H9 (cell line): ENCODE data around the gene FSTL4. TPM values are rescaled to one million over a fixed set of nuclear protein-coding genes. Genes with fewer than 3 reads are reported as not detected.

Experiments used
- DNase-seq: peaks from one replicate; pipeline ENCODE4 v3.0.0-alpha.2; 2017
- H2AFZ ChIP-seq: one replicate; pipeline ENCODE4 v1.6.1; 2013; ENCODE audit warnings: mild to moderate bottlenecking, low read length, control low read depth, moderate library complexity
- H2AK5ac ChIP-seq: 2 replicates; pipeline ENCODE4 v1.6.1; 2013; ENCODE audit warnings: low read length, control low read depth, mixed read lengths; ENCODE audit not compliant: insufficient read length
- H2BK120ac ChIP-seq: one replicate; pipeline ENCODE4 v1.6.1; 2013; ENCODE audit warnings: low read depth, mild to moderate bottlenecking, low read length, control low read depth, inconsistent platforms; ENCODE audit not compliant: poor library complexity, severe bottlenecking
- H2BK12ac ChIP-seq: 2 replicates; pipeline ENCODE4 v1.6.1; 2013; ENCODE audit warnings: low read length, control low read depth, mixed read lengths, low read depth; ENCODE audit not compliant: insufficient read length
- H2BK15ac ChIP-seq: 2 replicates; pipeline ENCODE4 v1.6.1; 2013; ENCODE audit warnings: low read depth, low read length, control low read depth
- H2BK20ac ChIP-seq: one replicate; pipeline ENCODE4 v1.6.1; 2013; ENCODE audit warnings: low read depth, mild to moderate bottlenecking, low read length, control low read depth, inconsistent platforms; ENCODE audit not compliant: poor library complexity, severe bottlenecking
- H2BK5ac ChIP-seq: 2 replicates; pipeline ENCODE4 v1.6.1; 2013; ENCODE audit warnings: low read length, control low read depth, mixed read lengths; ENCODE audit not compliant: insufficient read length
- H3K14ac ChIP-seq: 2 replicates; pipeline ENCODE4 v1.6.1; 2013; ENCODE audit warnings: low read length, control low read depth; ENCODE audit not compliant: insufficient read depth
- H3K18ac ChIP-seq: 2 replicates; pipeline ENCODE4 v1.6.1; 2013; ENCODE audit warnings: low read depth, mild to moderate bottlenecking, mixed read lengths, low read length, control low read depth; ENCODE audit not compliant: insufficient read length
- H3K23ac ChIP-seq: 2 replicates; pipeline ENCODE4 v1.6.1; 2013; ENCODE audit warnings: low read length, control low read depth, mixed read lengths, low read depth; ENCODE audit not compliant: insufficient read length
- H3K23me2 ChIP-seq: 2 replicates; pipeline ENCODE4 v1.6.1; 2013; ENCODE audit warnings: low read depth, mild to moderate bottlenecking, mixed read lengths, low read length, control low read depth; ENCODE audit not compliant: insufficient read length, poor library complexity, severe bottlenecking
- H3K27ac ChIP-seq: 2 replicates; pipeline ENCODE4 v1.5.1; 2013; ENCODE audit warnings: low read length, control low read depth, mixed read lengths, low read depth; ENCODE audit not compliant: insufficient read length
- H3K27me3 ChIP-seq: 2 replicates; pipeline ENCODE4 v1.6.1; 2013; ENCODE audit warnings: low read length, control low read depth, inconsistent platforms; ENCODE audit not compliant: insufficient read depth
- H3K4ac ChIP-seq: 2 replicates; pipeline ENCODE4 v1.6.1; 2013; ENCODE audit warnings: low read depth, mild to moderate bottlenecking, control low read depth, inconsistent platforms, low read length, moderate library complexity
- H3K4me1 ChIP-seq: 2 replicates; pipeline ENCODE4 v1.6.1; 2013; ENCODE audit warnings: low read length, control low read depth, inconsistent platforms; ENCODE audit not compliant: insufficient read depth
- H3K4me2 ChIP-seq: 2 replicates; pipeline ENCODE4 v1.6.1; 2013; ENCODE audit warnings: low read length, control low read depth, mixed read lengths; ENCODE audit not compliant: insufficient read length, insufficient read depth
- H3K56ac ChIP-seq: 2 replicates; pipeline ENCODE4 v1.6.1; 2013; ENCODE audit warnings: low read depth, mild to moderate bottlenecking, mixed read lengths, low read length, control low read depth; ENCODE audit not compliant: insufficient read length
- H3K79me1 ChIP-seq: 2 replicates; pipeline ENCODE4 v1.6.1; 2013; ENCODE audit warnings: low read depth, mild to moderate bottlenecking, moderate library complexity, low read length, control low read depth, inconsistent platforms; ENCODE audit not compliant: insufficient read depth, poor library complexity, severe bottlenecking
- H3K79me2 ChIP-seq: 2 replicates; pipeline ENCODE4 v1.6.1; 2013; ENCODE audit warnings: low read length, control low read depth, inconsistent platforms; ENCODE audit not compliant: insufficient read depth
- H3K9ac ChIP-seq: 2 replicates; pipeline ENCODE4 v1.6.1; 2013; ENCODE audit warnings: low read length, control low read depth, mixed read lengths; ENCODE audit not compliant: insufficient read length; ENCODE audit errors: extremely low read depth
- H3K9me3 ChIP-seq: one replicate; pipeline ENCODE4 v1.6.1; 2013; ENCODE audit warnings: low read depth, low read length, inconsistent platforms; ENCODE audit not compliant: control insufficient read depth
- H3T11ph ChIP-seq: one replicate; pipeline ENCODE4 v1.6.1; 2013; ENCODE audit warnings: mild to moderate bottlenecking, low read length, control low read depth, inconsistent platforms
- H4K20me1 ChIP-seq: one replicate; pipeline ENCODE4 v1.6.1; 2013; ENCODE audit not compliant: control insufficient read depth, insufficient read length, insufficient read depth
- H4K5ac ChIP-seq: 2 replicates; pipeline ENCODE4 v1.6.1; 2013; ENCODE audit warnings: low read depth, mild to moderate bottlenecking, mixed read lengths, low read length, control low read depth; ENCODE audit not compliant: insufficient read length
- H4K8ac ChIP-seq: replicated peaks from 2 replicates; pipeline ENCODE4 v1.6.1; 2013; ENCODE audit warnings: low read length, control low read depth, mixed read lengths, low read depth; ENCODE audit not compliant: insufficient read length
- H4K91ac ChIP-seq: 2 replicates; pipeline ENCODE4 v1.6.1; 2013; ENCODE audit warnings: low read depth, mild to moderate bottlenecking, moderate library complexity, mixed read lengths, low read length, control low read depth; ENCODE audit not compliant: insufficient read length
- H3K27ac Mint-ChIP-seq, 3 experiments: 2 replicates in 2 of 3; 3 replicates in 1 of 3; pipeline ENCODE4 v1.8.0; 2020 to 2021; ENCODE audit warnings: mixed read lengths in 3 of 3, mild to moderate bottlenecking in 1 of 3, moderate library complexity in 1 of 3
- H3K27me3 Mint-ChIP-seq: 2 replicates; pipeline ENCODE4 v1.8.0; 2021; ENCODE audit warnings: low read depth, mild to moderate bottlenecking, moderate library complexity, mixed read lengths
- H3K36me3 Mint-ChIP-seq, 3 experiments: 2 replicates in 2 of 3; 3 replicates in 1 of 3; pipeline ENCODE4 v1.8.0; 2020 to 2021; ENCODE audit warnings: low read depth in 3 of 3, mixed read lengths in 3 of 3; ENCODE audit not compliant: insufficient read depth in 1 of 3
- H3K4me1 Mint-ChIP-seq, 2 experiments: 2 replicates each; pipeline ENCODE4 v1.8.0; 2020; ENCODE audit warnings: mixed read lengths in 2 of 2
- H3K4me3 Mint-ChIP-seq, 2 experiments: 2 replicates in 1 of 2; 3 replicates in 1 of 2; pipeline ENCODE4 v1.8.0; 2020 to 2021; ENCODE audit warnings: mild to moderate bottlenecking in 2 of 2, mixed read lengths in 2 of 2, moderate library complexity in 1 of 2
- H3K9me3 Mint-ChIP-seq, 2 experiments: 2 replicates in 1 of 2; 3 replicates in 1 of 2; pipeline ENCODE4 v1.8.0; 2020; ENCODE audit warnings: mild to moderate bottlenecking in 2 of 2, mixed read lengths in 2 of 2, moderate library complexity in 1 of 2
- CTCF ChIP-seq: fragments of 200-600 bp; sonication (generic); conservative IDR thresholded peaks from 3 replicates; pipeline ENCODE4 v1.8.0; 2021; ENCODE audit warnings: antibody characterized with exemption, mild to moderate bottlenecking
- WGBS: extraction: QIAGEN DNeasy Blood & Tissue Kit; methylation state at CpG from one replicate; pipeline ENCODE4 v1.1.7; 2013; ENCODE audit warnings: missing lambda C conversion rate, low lambda C conversion rate, mixed read lengths; ENCODE audit not compliant: insufficient read length; ENCODE audit errors: extremely low coverage; 5-methylcytosine and 5-hydroxymethylcytosine counted together
- total RNA-seq: library from RNA; stranded (reverse); gene quantifications from 2 replicates; pipeline ENCODE4 v1.2.1, GENCODE V29; 2021

FSTL4 gene
- total RNA-seq, 1 experiment from 2014 or later: 5.7 TPM

- Histone ChIP-seq H2AFZ (no peak overlapping the region), H3K14ac (no peak overlapping the region), H3K23ac (no peak overlapping the region), H3T11ph (no peak overlapping the region), H2BK120ac (no peak overlapping the region), H2BK20ac (no peak overlapping the region), H3K9me3 (no peaks in the 10 kb centered on the region), H2AK5ac (no peak overlapping the region), H3K4me2 (no peak overlapping the region), H3K27me3 (no peaks in the 10 kb centered on the region), H2BK5ac (no peak overlapping the region), H3K79me2 (no peaks in the 10 kb centered on the region), H3K9ac (no peak overlapping the region), H3K23me2 (no peaks in the 10 kb centered on the region), H2BK12ac (no peak overlapping the region), H4K20me1 (no peaks in the 10 kb centered on the region), H4K5ac (no peak overlapping the region), H3K4me1 (no peaks in the 10 kb centered on the region), H4K91ac (no peak overlapping the region), H3K56ac (no peak overlapping the region), H3K18ac (no peak overlapping the region), H2BK15ac (no peak overlapping the region), H3K79me1 (no peaks in the 10 kb centered on the region), H4K8ac (no peak overlapping the region), H3K4ac (no peak overlapping the region), H3K27ac (no peak overlapping the region)
- WGBS: no CpG with 5 or more reads among the region's 10 CpGs
- H3K36me3 Mint-ChIP-seq: no peaks in the 10 kb centered on the region
- H3K27me3 Mint-ChIP-seq: peaks cover 14% of the 10 kb centered on the region
- H3K9me3 Mint-ChIP-seq: no peaks in the 10 kb centered on the region
- no peak overlapping the region for H3K27ac Mint-ChIP-seq
- H3K4me3 Mint-ChIP-seq: no peak overlapping the region
- peaks cover 0 to under 1% of the 10 kb centered on the region in 2 experiments; a peak in 2 of 4 replicates for H3K4me1 Mint-ChIP-seq
- DNase-seq: no peak
- no peak for TF ChIP-seq CTCF
Measured at GRCh38 chr5:133562554-133562953, 49.8 kb downstream of the FSTL4 start.
